ENCODE results near the gene ACOT7.

The ACOT7 gene

GRCh38 chr1:6244401-6245049 lies 149.0 kb downstream of the ACOT7 start:
- Histone ChIP-seq H3K36me3 (ENCODE audit: insufficient read depth, low read length) (no peaks in the 10 kb centered on the region), H3K9ac (ENCODE audit: low read depth, low read length) (no peak overlapping the region), H3K27me3 (ENCODE audit: insufficient read depth, low read length, poor library complexity) (no peaks in the 10 kb centered on the region), H3K79me2 (ENCODE audit: insufficient read depth, low read length) (no peaks in the 10 kb centered on the region), H2AFZ (ENCODE audit: low read depth, low read length) (no peak overlapping the region), H3K27ac (ENCODE audit: low read length) (no peak overlapping the region), H4K20me1 (ENCODE audit: insufficient read depth, low read length) (peaks cover 30% of the 10 kb centered on the region), H3K4me3 (ENCODE audit: low read depth in 1 of 2, low read length in 2 of 2) (no peak overlapping the region), H3K9me3 (ENCODE audit: insufficient read depth, low read length, severe bottlenecking) (no peaks in the 10 kb centered on the region), H3K4me1 (ENCODE audit: insufficient read depth, low read length) (peaks cover 8% of the 10 kb centered on the region), H3K4me2 (ENCODE audit: insufficient read depth, low read length) (peak overlapping the region; percentile 41; the same call in 1 of the 2 replicates)
- TF ChIP-seq EZH2 (IDR thresholded peaks at IDR 0.05; ENCODE audit: borderline replicate concordance, low read depth, low read length, severe bottlenecking) (no peak), CTCF (IDR thresholded peaks at IDR 0.05; ENCODE audit: borderline replicate concordance, extremely low read depth, low read length, poor library complexity, severe bottlenecking) (no peak)
- ATAC-seq (ENCODE audit: insufficient read depth, low read depth) (peak; percentile 28), DNase-seq (no peak)

- Histone ChIP-seq H3K9ac (ENCODE audit: low read depth, low read length) (no peak within 1 kb of the TSS), H4K20me1 (ENCODE audit: insufficient read depth, low read length) (peaks cover 30% of the 10 kb centered on the region), H3K36me3 (ENCODE audit: insufficient read depth, low read length) (no peaks in the 10 kb centered on the region), H3K27me3 (ENCODE audit: insufficient read depth, low read length, poor library complexity) (no peaks in the 10 kb centered on the region), H3K79me2 (ENCODE audit: insufficient read depth, low read length) (no peaks in the 10 kb centered on the region), H3K27ac (ENCODE audit: low read length) (no peak within 1 kb of the TSS), H3K4me2 (ENCODE audit: insufficient read depth, low read length) (peak within 1 kb of the TSS; percentile 41; the same call in 1 of the 2 replicates), H3K4me3 (ENCODE audit: low read depth in 1 of 2, low read length in 2 of 2) (no peak within 1 kb of the TSS), H3K4me1 (ENCODE audit: insufficient read depth, low read length) (peaks cover 8% of the 10 kb centered on the region), H3K9me3 (ENCODE audit: insufficient read depth, low read length, severe bottlenecking) (no peaks in the 10 kb centered on the region), H2AFZ (ENCODE audit: low read depth, low read length) (no peak within 1 kb of the TSS)
- no peak for ATAC-seq (ENCODE audit: insufficient read depth, low read depth)
- DNase-seq, result no peak
- TF ChIP-seq CTCF (IDR thresholded peaks at IDR 0.05; ENCODE audit: borderline replicate concordance, extremely low read depth, low read length, poor library complexity, severe bottlenecking) (no peak), EZH2 (IDR thresholded peaks at IDR 0.05; ENCODE audit: borderline replicate concordance, low read depth, low read length, severe bottlenecking) (no peak)
These were observed 149.6 kb downstream of the ACOT7 start, which contains the start of gene HES3 for GRCh38 chr1:6243993-6244392. Gene HES3, plus strand, starts transcription at chr1:6244179. Its CDS starts 187 bp downstream, at chr1:6244366.

GRCh38 chr1:6243053-6243834 lies 150.3 kb downstream of the ACOT7 start:
- Histone ChIP-seq H4K20me1 (ENCODE audit: insufficient read depth, low read length) (peaks cover 30% of the 10 kb centered on the region), H3K79me2 (ENCODE audit: insufficient read depth, low read length) (no peaks in the 10 kb centered on the region), H3K9ac (ENCODE audit: low read depth, low read length) (no peak overlapping the region), H2AFZ (ENCODE audit: low read depth, low read length) (no peak overlapping the region), H3K4me1 (ENCODE audit: insufficient read depth, low read length) (peaks cover 8% of the 10 kb centered on the region), H3K27ac (ENCODE audit: low read length) (no peak overlapping the region), H3K4me3 (ENCODE audit: low read depth in 1 of 2, low read length in 2 of 2) (no peak overlapping the region), H3K4me2 (ENCODE audit: insufficient read depth, low read length) (no peak overlapping the region), H3K27me3 (ENCODE audit: insufficient read depth, low read length, poor library complexity) (no peaks in the 10 kb centered on the region), H3K36me3 (ENCODE audit: insufficient read depth, low read length) (no peaks in the 10 kb centered on the region), H3K9me3 (ENCODE audit: insufficient read depth, low read length, severe bottlenecking) (no peaks in the 10 kb centered on the region)
- no peak for DNase-seq
- no peak for TF ChIP-seq CTCF (IDR thresholded peaks at IDR 0.05; ENCODE audit: borderline replicate concordance, extremely low read depth, low read length, poor library complexity, severe bottlenecking)
- no peak for TF ChIP-seq EZH2 (IDR thresholded peaks at IDR 0.05; ENCODE audit: borderline replicate concordance, low read depth, low read length, severe bottlenecking)
- no peak for ATAC-seq (ENCODE audit: insufficient read depth, low read depth)
